Common myeloid progenitor, CD34-positive (primary cell): Measurements from ENCODE around the gene IGF2BP1.
"Not testable (repeated sequence)": the region's sequence is repeated elsewhere in the genome, so short reads cannot be mapped to it uniquely, and the experiment has no call there.

Experiments
- CTCF ChIA-PET: fragments of 350-600 bp; sonication (Branson Sonifier 250); formaldehyde crosslinking; loops from one replicate; lab custom pipeline; 2021; ENCODE audit warnings: antibody characterized with exemption; lab: Charles Lee
- POLR2A ChIA-PET: fragments of 350-600 bp; sonication (Branson Sonifier 250); formaldehyde crosslinking; loops from one replicate; lab custom pipeline; 2021; ENCODE audit warnings: antibody characterized with exemption; lab: Charles Lee
- DNase-seq, 3 donors: peaks; one replicate each; pipeline versions ENCODE4 v3.0.0 to v3.0.0-alpha.2; 2013
- H3K27ac ChIP-seq, 2 experiments: 1 replicate in 1 of 2; 2 replicates in 1 of 2; pipeline ENCODE4 v1.7.0; 2013; ENCODE audit warnings: inconsistent platforms in 2 of 2, low read length in 2 of 2, mild to moderate bottlenecking in 2 of 2, low read depth in 1 of 2, moderate library complexity in 1 of 2; ENCODE audit not compliant: severe bottlenecking in 2 of 2, insufficient read depth in 1 of 2, poor library complexity in 1 of 2
- H3K27me3 ChIP-seq, 5 experiments: replicated peaks in 2 of 5; 1 replicate in 3 of 5; 2 replicates in 2 of 5; pipeline versions ENCODE4 v1.6.1 to v1.7.0; 2013; ENCODE audit warnings: low read length in 4 of 5, mild to moderate bottlenecking in 2 of 5, moderate library complexity in 2 of 5, inconsistent platforms in 1 of 5; ENCODE audit not compliant: insufficient read depth in 5 of 5, control insufficient read depth in 4 of 5
- H3K36me3 ChIP-seq, 4 experiments: 1 replicate in 2 of 4; 2 replicates in 2 of 4; pipeline versions ENCODE4 v1.6.1 to v1.7.0; 2013; ENCODE audit warnings: low read length in 3 of 4, control low read depth in 1 of 4, mild to moderate bottlenecking in 1 of 4; ENCODE audit not compliant: control insufficient read depth in 4 of 4, insufficient read depth in 4 of 4
- H3K4me1 ChIP-seq, 4 experiments: 1 replicate in 3 of 4; 2 replicates in 1 of 4; pipeline versions ENCODE4 v1.6.1 to v1.7.1; 2013; ENCODE audit warnings: low read length in 3 of 4, mild to moderate bottlenecking in 3 of 4, control low read depth in 1 of 4, inconsistent platforms in 1 of 4, moderate library complexity in 1 of 4; ENCODE audit not compliant: control insufficient read depth in 4 of 4, insufficient read depth in 4 of 4; ENCODE audit errors: control extremely low read depth in 1 of 4
- H3K4me3 ChIP-seq, 7 experiments: 1 replicate in 4 of 7; 2 replicates in 3 of 7; pipeline versions ENCODE4 v1.5.1 to v1.7.0; 2013; ENCODE audit warnings: mild to moderate bottlenecking in 7 of 7, low read length in 6 of 7, moderate library complexity in 6 of 7, inconsistent platforms in 2 of 7, low read depth in 2 of 7, control low read depth in 1 of 7; ENCODE audit not compliant: insufficient read depth in 4 of 7, control insufficient read depth in 1 of 7; ENCODE audit errors: extremely low read depth in 1 of 7
- H3K9me3 ChIP-seq, 5 experiments: 1 replicate in 4 of 5; 2 replicates in 1 of 5; pipeline versions ENCODE4 v1.6.1 to v1.7.1; 2013; ENCODE audit warnings: low read length in 4 of 5, mild to moderate bottlenecking in 2 of 5, inconsistent platforms in 1 of 5, low read depth in 1 of 5, moderate library complexity in 1 of 5; ENCODE audit not compliant: control insufficient read depth in 4 of 5, insufficient read depth in 2 of 5; ENCODE audit errors: control extremely low read depth in 1 of 5
- WGBS: methylation state at CpG from one replicate; pipeline ENCODE4 v1.1.5; 2013; ENCODE audit not compliant: insufficient coverage; 5-methylcytosine and 5-hydroxymethylcytosine counted together

IGF2BP1 gene

DNA sequence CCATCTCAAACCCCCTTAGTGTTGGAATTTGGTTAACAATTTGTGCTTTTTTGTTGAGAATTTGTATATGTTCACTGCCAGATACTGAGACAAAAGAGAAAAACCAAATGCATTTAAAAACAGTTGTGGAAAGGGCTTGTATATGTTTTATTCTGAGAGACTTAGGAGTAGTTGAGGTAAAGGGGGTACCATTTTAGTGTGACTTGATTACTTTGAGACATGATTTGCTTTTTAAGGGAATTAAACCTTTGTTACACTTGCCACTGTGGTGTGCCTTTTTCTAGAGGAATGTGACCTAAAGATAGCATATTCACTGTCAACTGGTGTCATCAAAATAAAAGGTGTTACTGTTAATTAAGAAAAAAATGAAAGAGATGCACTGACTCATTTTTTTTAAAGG lies 4.5 kb downstream of the IGF2BP1 start:
- peak overlapping the region in 1 of 2 experiments; percentile 61 for H3K27ac ChIP-seq
- H3K9me3 ChIP-seq, result no peaks in the 10 kb centered on the region
- H3K4me3 ChIP-seq, result no peak overlapping the region
- no peak for DNase-seq
- peaks cover 7 to 31% (median 10%) of the 10 kb centered on the region in 4 experiments for H3K4me1 ChIP-seq
- H3K27me3 ChIP-seq, result peaks cover 4 to 99% (median 69%) of the 10 kb centered on the region in 5 experiments
- ChIA-PET CTCF (no interaction called here), POLR2A (no interaction called here)
- peaks cover 0 to 4% (median 0%) of the 10 kb centered on the region in 4 experiments for H3K36me3 ChIP-seq

DNA sequence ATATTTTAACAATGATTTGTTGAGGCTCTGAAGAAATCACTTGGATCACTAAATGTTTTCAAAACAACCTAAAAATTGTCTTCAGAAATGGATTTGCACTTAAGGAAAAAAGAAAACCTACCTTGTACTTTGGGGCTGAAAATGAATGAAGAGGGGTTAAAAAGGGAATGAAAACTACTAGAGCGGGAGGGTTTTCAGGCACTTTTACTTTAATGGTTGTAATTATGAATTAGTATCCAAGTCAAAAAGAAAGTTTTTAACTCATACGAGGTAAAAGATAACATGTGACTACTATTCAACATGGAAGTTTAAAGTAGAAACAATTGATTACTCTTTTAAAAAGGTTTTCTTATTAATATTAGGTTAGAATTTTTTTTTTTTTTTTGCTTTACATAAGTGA lies 5.1 kb downstream of the IGF2BP1 start:
- no peak for DNase-seq
- ChIA-PET CTCF (no interaction called here), POLR2A (no interaction called here)
- H3K27ac ChIP-seq, result no peak overlapping the region
- peaks cover 0 to 4% (median 0%) of the 10 kb centered on the region in 4 experiments for H3K36me3 ChIP-seq
- peaks cover 3 to 100% (median 69%) of the 10 kb centered on the region in 5 experiments for H3K27me3 ChIP-seq
- H3K4me3 ChIP-seq, result no peak overlapping the region
- WGBS, result 100% methylated on average over 1 of the region's 2 CpGs
- H3K4me1 ChIP-seq, result peaks cover 6 to 36% (median 9%) of the 10 kb centered on the region in 4 experiments
- no peaks in the 10 kb centered on the region for H3K9me3 ChIP-seq

GRCh38 chr17:49002766-49003165 lies 5.6 kb downstream of the IGF2BP1 start:
- no peaks in the 10 kb centered on the region for H3K9me3 ChIP-seq
- no peak overlapping the region for H3K27ac ChIP-seq
- peaks cover 0 to 4% (median 0%) of the 10 kb centered on the region in 4 experiments for H3K36me3 ChIP-seq
- no peak overlapping the region for H3K4me3 ChIP-seq
- CTCF ChIA-PET, result no interaction called here
- POLR2A ChIA-PET, result no interaction called here
- peaks cover 2 to 100% (median 67%) of the 10 kb centered on the region in 5 experiments for H3K27me3 ChIP-seq
- no peak for DNase-seq
- H3K4me1 ChIP-seq, result peaks cover 1 to 36% (median 7%) of the 10 kb centered on the region in 4 experiments

DNA sequence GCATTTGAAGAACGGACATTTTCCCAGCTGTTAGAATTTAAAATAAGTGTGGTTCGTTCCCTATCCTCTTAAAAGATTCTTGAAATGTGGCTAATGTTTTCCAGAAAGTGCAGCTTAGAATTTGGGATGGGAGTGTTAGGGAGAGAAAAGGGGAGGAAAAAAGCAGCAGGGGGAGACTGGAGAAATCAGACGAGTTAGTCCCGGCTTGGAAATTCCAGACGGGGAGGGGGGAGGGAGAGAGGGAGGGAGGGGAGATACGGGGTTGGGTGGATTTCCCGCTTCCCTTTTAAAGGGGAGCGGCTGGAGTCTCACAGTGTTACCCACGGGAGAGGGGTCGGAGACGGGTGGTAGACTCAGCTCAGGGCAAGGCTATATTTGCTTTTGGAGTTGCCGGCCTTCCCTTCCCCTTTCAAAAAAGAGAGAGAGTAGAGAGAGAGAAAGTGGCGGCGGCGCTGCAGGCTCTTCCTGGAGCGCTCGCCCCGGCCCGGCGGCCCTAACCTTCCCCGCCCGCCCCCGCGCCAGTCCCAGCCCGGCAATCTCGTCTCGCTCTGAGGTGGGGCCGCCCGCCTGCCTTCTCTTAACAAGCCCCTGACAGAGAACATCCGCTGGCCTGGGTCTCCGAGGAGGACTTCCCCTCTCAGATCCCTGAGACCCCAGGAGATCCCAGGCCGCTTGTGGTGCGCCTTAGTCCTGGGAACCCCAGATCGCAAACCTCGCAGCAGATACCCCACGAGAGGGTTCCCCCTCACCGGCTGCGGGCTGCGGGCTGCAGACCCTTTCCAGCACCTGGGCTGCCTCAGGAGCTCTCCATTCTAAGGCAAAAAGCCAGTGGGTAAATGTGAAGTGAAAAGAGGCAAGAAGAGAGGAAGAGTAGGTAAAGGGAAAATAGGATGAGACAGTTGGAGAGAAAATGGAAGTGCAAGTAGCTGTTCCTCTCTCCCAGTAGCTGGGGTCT lies 6.6 kb downstream of the IGF2BP1 start:
- Histone ChIP-seq H3K27ac (no peak overlapping the region), H3K4me3 (peak overlapping the region in 1 of 7 experiments; percentile 30), H3K27me3 (peaks cover 2 to 99% (median 64%) of the 10 kb centered on the region in 5 experiments), H3K9me3 (no peaks in the 10 kb centered on the region), H3K4me1 (peaks cover 0 to 33% (median 4%) of the 10 kb centered on the region in 4 experiments), H3K36me3 (peaks cover 0 to 4% (median 0%) of the 10 kb centered on the region in 4 experiments)
- ChIA-PET CTCF (interaction anchor here (1.3 to 2.1 kb wide), 2 partner anchors 9 to 10 kb away, joined by 4 to 5 read pairs; no protein-coding TSS in a partner anchor), POLR2A (interaction anchor here (0.6 kb wide), 1 partner anchor 27 kb away, joined by 3 read pairs; no protein-coding TSS in a partner anchor)
- no peak for DNase-seq
- 14% methylated on average over 26 of the region's 39 CpGs for WGBS

- Histone ChIP-seq H3K9me3 (no peaks in the 10 kb centered on the region), H3K27ac (no peak overlapping the region), H3K4me1 (peaks cover 0 to 33% (median 2%) of the 10 kb centered on the region in 4 experiments), H3K27me3 (peaks cover 2 to 89% (median 51%) of the 10 kb centered on the region in 5 experiments), H3K4me3 (no peak overlapping the region), H3K36me3 (peaks cover 0 to 4% (median 0%) of the 10 kb centered on the region in 4 experiments)
- no peak for DNase-seq
- ChIA-PET POLR2A (interaction anchor here (0.7 kb wide), 1 partner anchor 791 kb away, joined by 3 read pairs; no protein-coding TSS in a partner anchor), CTCF (interaction anchor here (1.8 to 2.1 kb wide), 2 partner anchors 9 to 11 kb away, joined by 4 to 7 read pairs; no protein-coding TSS in a partner anchor)
- WGBS, result 100% methylated on average over 2 of the region's 2 CpGs
Measured at GRCh38 chr17:49005140-49005539, 8.0 kb downstream of the IGF2BP1 start.

- H3K36me3 ChIP-seq, CTCF ChIA-PET, DNase-seq, POLR2A ChIA-PET, H3K4me3 ChIP-seq, H3K27ac ChIP-seq, H3K9me3 ChIP-seq: not testable (repeated sequence)
- peaks cover 0 to 14% (median 2%) of the 10 kb centered on the region in 4 experiments for H3K4me1 ChIP-seq
- 93% methylated on average over 3 of the region's 5 CpGs for WGBS
- H3K27me3 ChIP-seq, result peaks cover 2 to 87% (median 35%) of the 10 kb centered on the region in 5 experiments
Measured at GRCh38 chr17:49008908-49009307, 11.7 kb downstream of the IGF2BP1 start.
